ENCODE results near the gene RIC1.

- no peak for TF ChIP-seq CTCF (IDR thresholded peaks at IDR 0.05 in 4 of 5, conservative IDR thresholded peaks at IDR 0.05 in 1 of 5)
- TF ChIP-seq POLR2A (IDR thresholded peaks at IDR 0.05) = peak in 1 of 2 donors; percentile 44
These were observed 1.9 kb upstream of the RIC1 start for GRCh38 chr9:5626727-5627634.
